ENCODE results near the gene KCNJ10.
"Not testable (repeated sequence)": the region's sequence is repeated elsewhere in the genome, so short reads cannot be mapped to it uniquely, and the experiment has no call there.

The KCNJ10 gene

DNA sequence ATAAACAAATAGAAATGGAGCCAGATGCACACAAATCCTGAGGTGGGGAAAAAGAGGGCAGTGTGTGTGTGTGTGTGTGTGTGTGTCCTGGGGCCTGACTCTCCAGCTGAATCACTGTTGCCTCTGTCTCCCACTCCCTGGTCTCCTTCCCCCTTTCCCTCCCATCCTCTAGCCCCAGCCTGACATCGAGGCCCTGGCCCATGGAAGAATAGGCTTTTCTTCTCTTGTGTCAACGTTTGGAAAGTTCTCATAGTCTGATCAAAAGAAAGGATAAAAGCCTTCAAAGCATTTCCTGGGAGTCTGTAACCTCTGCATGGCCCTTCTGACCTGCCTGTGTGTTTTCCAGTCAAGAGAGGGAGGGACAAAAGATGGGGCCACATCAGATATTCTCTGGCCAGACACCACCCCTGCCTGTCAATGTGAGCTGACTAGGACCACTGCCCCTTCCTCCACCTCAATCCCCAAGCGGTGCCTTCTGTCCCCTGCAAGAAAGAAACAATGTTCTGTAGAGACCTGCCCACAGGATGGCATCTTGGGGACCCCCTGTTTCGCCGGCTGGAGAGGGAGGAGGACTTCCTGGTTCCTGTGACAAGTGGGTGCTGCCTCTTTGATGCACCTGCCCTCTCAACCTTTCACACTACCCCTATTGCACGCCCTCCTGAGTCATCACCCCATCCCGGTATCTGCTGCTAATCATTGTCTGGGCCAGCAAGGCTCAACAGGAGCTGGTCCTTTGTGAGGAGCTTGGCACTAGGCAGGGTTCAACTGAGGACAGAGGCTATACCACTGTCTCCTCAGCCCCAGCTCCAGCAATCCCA is 16.2 kb downstream of the KCNJ10 start:
- FAIRE-seq, result no peak

DNA sequence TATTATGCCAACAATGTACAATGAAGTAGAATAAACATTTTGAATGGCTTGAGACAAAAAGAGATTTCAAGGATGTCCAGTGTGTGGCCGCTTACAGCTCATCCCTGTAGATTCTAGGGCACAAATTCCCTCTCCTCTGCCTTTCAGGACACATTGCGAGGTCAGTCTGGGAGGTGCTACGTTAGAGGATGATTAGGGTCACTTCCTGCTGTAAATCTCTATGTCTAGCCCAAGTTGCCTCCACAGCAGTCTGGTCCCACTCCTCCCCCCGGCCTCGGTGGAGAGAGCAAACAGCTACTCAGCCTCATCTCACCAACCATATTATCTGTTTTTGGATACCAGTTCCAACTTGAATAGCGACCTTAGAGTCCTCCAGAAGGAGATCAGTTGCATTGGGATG is 17.0 kb downstream of the KCNJ10 start:
- no peak for FAIRE-seq

DNA sequence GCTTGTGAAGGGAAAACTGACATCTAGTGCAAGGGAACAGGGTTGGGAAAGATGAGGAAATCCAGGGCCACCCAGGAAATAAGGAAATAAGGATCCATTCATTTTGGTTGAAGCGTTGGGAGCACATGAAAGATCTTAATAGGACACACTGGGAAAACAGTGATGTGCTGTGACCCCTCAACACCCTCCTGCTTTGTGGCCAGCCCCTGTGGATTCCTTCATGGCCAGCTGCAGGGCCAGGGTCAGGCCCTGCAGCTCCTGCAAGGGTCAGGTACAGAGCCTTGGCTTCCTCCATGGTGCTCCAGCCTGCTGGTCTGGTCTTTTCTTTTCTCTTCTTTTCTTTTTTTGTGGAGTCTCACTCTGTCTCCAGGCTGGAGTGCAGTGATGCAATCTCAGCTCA is 19.3 kb downstream of the KCNJ10 start:
- FAIRE-seq, result no peak

DNA sequence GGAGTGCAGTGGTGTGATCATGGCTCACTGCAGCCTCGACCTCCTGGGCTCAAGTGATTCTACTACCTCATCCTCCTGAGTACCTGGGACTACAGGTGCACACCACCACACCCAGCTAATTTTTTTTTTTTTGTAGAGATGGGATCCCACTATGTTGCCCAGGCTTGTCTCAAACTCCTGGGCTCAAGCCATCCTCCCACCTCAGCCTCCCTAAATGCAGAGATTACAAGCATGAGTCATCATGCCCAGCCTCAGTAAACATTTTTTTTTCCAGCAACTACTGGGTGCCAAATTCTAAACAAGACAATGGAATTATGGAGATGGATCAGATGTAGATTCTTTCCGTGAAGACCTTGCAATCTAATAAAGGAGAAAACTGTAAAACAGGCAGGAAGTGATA is 19.8 kb downstream of the KCNJ10 start:
- not testable (repeated sequence) for FAIRE-seq

DNA sequence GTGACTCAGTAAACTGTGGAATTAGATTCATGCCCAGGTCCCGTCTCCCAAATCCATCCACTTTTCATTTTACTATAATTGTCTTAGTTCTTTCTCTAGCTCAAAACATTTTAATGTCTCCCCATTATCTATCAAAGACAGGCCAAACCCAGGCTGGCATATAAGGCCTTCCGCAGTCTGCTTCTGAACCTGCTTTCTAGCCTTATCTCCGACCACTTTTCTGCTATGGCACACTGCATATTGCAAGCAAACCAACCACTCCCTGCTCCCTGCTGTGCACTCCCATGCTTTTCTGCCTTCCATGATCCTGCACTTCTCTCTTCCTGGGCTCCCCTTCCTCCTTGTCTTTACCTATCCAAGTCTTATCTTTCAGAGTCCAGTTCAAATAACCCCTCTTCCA is 20.9 kb downstream of the KCNJ10 start:
- no peak for FAIRE-seq

DNA sequence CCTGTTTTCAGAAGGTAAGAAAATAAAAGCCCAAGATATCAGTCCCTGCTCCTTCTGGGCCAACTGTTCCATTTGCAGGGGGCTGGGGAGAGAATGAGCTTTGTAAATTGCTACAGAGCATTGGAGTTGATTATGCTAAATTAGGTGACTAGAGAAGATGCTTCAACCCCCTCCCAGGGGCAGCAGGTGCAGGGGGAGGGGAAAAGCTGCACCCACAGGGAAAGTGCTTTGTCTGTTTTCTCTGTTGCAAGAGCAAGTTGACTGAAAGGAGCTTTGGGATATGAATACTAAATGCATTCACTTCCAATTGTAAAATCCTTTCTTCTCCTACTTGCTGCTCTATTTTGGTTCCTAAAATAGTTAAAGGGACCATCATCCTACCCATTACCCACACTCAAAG is 21.6 kb downstream of the KCNJ10 start:
- no peak for FAIRE-seq

DNA sequence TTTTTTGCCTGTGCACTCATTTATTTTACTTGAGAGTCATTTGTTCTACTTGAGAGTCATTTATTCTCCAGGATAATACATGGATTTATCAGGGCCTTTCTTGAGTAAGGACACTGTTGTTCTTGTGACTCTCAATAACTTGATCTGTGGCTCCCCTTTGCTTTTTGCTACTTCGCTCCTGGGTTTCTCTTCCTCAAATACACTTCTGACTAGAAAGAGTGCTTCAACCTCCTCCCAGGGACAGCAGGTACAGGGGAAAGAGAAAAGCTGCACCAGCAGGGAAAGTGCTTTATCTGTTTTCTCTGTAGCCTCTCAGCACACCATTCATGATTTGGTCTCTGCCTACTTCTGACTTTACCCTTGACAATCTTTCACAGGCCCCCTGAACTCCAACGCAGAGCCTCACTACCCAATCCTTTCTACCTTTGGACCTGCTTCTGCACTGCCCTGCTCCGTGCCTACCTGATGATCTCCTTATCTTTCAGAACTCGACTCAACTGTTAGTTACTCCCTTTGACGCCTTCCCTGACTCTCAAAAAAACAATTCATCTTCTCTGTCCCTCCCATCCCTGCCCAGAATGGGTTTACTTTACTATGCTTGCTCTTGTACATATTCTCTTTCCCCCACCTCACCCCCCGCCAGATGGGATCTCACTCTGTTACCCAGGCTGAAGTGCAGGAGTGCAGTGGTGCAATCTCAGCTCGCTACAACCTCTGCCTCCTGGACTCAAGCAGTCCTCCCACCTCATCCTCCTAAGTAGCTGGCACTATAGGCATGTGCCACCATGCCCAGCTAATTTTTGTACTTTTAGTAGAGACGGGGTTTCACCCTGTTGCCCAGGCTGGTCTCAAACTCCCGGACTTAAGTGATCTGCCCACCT is 22.6 kb downstream of the KCNJ10 start:
- no peak for FAIRE-seq

DNA sequence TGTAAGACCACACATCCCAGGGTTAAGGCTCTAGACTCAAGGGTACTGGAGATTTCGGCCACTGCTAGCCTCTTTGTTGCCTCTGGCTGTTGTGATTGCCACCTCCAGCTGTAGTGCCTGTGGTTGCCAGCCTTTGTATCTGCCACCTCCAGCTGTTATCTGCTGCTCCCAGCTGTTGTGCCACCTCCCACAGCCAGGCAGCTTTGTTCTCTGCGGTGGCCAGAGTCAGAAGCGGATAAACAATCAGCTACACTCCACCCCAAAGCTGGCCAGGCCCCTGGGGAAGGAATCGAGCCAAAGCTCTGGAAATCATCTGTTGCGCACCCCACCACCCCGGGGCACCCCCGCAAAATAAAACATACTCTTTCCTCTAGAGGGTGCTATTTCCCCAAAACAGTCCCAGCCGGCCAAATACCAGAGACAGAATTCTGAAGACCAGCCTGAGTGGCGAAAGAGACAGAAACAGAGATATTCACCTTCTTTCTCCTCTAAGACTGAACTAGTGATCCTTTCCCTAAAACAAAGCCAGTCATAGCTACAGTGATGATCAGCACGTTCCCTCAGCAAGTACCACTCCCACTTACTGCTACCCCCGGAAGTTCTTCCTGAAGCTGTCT is 23.4 kb downstream of the KCNJ10 start:
- FAIRE-seq, result peak; percentile 26

DNA sequence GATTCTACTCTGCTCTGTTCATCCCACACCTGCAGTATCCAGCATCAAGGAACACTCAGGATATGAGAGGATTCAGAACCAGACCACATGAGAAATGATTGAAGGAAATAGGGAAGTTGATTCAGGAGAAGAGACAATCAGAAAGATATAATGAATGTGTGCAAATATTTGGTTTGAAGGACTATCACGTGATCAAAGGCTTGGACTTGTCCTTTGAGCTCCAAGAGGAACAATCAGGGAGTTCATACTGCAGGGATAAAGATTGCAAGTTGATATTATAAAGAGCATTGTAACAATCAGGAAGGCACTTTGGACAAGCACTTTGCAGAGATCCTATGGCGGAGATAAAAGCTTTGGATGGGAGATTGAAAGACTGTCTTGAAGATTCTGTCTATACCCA is 24.3 kb downstream of the KCNJ10 start:
- no peak for FAIRE-seq

DNA sequence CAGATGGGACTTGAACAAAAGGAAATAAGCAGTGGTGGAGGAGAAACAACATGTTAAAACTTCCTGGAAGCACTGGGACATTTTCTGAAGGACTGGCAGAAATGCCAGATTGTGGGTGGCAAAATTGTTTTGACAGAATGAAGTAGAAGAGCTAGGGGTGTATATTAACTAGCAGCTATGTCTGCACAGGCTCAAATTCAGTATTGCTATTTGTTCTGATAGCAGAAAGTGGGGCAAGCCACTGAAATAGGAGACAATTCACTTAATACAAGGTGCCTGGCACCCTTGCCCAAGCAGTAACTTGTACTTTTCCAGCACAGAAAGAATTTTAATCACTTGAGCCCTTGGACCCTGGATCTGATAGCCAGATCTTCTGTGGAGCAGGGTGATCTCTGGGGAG is 26.4 kb downstream of the KCNJ10 start:
- FAIRE-seq, result no peak

DNA sequence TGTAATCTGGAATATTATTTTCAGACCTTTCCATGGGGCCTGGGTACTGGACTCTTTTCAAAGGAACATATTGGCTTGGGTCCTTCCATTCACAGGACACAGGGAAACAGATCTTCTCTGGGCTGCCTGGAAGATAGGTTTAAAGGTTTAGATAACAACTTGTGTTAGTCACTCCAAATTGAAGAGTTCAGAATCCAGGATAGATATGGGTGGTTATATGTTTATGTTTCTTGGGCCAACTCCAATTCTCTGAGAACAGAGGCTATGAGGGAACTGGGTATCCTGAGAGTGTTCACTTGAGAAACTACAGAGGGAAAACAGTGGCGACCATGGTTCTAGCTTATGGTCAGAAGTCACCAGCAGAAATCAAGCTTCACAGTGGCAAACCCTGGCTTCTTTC is 29.5 kb downstream of the KCNJ10 start:
- no peak for FAIRE-seq

DNA sequence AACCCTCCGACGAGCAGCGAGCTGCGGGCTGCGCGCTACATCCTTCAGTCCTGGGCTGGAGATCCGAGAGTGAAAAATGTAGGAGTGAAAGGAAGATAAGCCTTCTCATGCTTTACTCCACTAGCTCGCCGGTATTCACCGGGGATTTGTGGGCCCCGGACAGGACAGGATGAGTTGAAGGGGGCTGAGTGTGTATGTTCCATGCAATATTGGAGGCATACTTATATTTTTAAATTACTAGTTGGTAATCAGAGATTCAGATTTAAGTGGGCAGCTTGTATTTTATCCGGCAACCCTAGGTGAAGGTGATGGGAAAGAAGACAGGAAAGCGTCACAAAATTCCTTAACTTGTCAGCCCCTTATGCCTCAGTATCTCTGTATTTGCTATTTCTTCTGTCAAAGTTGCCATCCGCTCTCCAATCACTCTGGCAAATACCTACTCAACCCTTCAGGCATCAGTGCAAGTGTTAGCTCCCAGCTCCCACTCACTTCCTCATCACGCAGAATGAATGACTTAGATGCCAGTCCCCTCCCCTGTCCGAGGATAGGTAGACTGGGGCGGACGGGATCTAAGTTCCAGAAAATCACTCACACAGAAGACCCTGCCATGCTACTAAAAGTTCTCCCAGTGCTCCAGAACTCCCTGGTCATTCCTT is 37.7 kb downstream of the KCNJ10 start:
- FAIRE-seq, result no peak

DNA sequence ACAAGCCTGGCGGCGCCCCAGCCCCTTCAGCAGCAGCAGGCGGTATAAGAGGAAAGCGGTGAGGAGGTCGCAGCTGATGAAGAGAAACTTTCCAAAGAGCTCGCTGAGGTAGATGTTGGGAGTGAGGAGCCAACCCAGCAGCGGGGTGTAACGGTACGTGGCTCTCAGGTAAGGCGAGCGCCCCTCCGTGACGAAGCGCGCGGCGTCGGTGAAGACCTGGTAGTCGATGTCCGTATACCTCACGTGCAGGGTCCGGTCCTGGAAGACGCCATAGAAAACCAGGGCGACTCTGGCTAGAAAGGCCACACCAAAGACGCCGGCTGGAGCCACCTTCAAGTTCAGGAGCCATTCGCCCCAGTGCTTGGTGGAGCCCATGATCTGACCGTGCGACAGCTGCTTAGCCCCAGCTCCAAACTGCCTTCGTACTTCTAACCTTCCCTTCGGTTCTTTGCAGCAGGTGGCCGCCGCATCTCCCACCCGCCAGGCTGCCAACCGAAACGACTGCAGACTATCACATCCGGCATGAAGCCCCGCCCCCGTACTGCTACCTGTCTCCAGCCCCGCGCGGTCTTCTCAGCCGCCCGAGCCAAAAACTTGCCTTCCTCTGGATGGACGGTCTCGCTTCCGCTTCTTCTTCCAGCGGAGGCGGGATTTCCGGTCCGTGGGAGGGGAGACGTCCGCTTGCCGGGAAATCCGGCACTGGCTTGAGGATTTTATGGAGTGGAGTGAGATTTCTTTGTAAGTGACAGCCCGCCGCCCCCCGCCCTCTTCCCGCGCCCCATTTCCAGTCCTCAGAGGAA is 38.4 kb downstream of the KCNJ10 start, which contains the start of gene PIGM:
Gene PIGM (minus strand): TSS at position 626 of the 800 bp plus-strand sequence. CDS start 251 bp downstream, at position 375.
- FAIRE-seq, result peak; percentile 90

DNA sequence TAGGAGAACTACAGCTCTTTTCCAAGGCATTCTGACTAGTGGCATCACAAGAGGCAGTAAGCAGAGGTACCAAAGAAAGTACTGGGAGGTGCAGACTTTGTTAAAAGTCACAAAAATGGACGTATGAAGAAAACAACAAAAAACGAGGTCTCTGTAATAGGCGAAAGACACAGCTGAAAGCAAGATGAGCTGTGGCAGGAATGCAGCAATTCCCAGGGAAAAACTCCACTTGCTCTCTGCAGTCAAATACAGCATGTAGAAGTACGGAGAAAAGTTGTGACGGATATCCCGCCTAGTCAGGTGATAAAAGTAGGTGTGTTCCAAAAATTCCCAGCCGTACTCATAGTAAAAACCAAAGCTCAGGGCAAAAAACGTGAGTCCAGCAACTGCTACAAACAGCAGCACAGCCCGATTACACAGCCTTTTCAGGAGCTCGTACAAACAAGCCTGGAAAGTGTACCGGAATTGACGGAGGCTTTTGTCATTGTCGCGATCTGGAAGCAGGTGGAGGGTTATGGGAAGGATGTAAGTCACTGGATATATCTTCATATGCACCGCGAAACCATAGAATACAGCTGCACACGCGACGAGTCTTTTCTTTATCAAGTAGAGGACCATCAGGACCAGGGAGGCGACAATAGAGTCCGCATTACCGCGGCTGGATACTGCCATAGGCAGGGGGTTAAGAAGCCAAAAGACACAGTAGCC is 39.1 kb downstream of the KCNJ10 start:
- no peak for FAIRE-seq

DNA sequence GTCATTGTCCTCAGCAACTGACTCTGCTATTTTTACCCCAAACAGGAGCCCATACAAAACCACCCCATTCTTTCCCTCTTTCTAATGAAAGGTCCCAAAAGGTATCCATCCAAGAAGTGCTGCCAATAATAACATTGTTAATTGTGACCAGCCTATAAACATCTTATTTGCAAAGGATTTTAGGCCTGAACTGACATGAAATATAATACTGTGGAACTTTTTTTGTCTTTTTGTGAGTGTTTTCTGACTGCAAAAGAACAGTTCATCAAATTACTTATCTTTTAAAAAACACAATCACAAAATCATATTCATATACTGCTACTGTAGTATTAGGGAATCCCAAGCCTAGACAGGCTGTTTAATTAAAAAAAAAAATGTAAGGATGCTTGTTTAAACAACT is 41.5 kb downstream of the KCNJ10 start:
- no peak for FAIRE-seq

DNA sequence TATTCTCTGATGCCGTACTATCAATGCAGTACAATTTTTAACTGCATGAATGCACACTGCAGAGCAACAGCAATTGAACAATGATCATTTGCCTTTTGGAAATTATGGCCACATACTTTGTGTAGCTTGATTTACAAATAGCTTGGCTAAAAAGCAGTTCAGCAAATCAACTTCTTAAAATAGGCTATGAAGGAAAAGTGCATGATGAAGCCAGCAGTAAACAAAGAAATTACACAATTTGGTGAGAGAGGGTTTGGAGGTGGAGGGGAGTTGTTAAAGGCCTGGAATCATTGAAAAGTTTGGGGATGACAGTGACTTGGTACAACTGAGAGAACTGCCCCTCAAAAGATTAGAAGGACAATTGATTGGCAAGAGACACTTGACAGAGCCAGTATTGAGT is 44.6 kb downstream of the KCNJ10 start:
- FAIRE-seq, result no peak

DNA sequence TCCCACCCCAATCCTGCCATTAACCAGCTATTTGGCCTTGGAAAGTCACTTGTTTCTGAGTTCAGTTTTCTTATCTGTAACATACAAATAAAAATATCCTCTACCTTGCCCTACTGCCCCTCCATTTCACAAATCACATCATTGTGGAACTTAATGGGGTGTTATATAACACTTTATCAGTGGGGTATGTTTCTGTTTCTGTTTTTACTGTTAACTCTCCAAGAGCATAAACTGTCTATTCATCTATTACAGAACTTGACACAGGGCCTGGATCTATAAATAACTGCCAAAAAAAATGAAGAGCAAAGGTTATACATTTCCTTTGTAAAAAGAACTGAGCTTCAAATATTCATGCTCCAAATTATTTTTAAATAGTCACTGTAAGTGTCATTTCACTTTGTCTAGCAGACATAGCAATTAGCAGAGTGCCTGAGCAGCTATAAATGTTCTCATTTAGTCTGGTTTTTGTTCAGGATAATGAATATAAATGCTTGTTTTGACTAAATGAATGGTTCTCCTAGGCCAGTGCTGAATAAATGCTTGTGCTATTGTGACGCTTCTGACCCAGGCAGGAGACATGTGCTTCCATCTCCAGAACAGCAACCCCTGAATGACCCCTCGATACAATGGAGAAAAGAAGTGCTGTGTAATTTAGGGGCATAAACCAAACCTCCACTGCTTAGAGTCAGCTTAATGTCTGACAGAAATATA is 45.6 kb downstream of the KCNJ10 start:
- no peak for FAIRE-seq

DNA sequence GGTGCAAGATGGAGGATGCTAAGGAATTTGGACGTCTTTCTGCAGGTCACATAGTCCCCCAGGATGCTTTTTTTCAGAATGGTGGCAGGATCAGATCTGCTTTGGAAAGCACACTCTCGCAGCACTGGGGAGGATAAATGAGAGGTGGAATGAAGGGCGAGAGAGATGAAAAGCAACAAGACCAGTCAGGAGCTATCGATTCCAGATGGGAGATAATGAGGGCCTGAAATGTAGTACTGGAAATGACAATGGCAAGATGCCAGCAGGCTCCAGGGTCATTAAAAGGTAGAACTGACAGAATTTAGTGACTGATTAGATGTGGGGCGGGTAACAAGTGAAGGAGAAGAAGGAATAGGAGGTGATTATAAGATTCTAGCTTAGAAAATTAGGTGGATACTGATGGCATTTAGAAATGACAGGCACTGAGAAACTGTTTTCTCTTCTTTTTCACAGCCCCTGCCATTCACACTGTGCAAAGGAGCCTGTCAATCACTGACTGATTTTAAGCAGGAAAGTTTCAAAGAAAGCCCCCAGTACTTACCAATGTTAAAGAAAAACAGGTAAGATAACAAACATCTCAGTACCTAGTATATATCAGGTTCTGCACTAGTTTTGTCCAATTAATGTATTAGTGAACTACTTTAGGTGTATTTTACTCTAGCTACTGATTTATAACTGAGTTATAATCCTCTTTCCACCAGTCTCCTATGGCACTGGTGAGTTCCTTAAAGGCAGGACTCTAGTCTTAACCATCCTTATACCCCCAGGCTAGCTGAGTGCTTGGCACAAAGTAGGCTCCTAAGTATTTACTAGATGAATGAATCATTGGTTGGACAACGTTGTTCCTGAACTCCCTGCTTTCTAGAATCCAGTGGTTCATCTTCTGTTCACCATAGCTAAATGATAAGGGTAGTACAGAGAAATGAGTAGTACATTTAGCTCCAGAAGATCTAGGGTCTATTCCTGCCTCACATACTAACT is 47.3 kb downstream of the KCNJ10 start:
- no peak for FAIRE-seq

DNA sequence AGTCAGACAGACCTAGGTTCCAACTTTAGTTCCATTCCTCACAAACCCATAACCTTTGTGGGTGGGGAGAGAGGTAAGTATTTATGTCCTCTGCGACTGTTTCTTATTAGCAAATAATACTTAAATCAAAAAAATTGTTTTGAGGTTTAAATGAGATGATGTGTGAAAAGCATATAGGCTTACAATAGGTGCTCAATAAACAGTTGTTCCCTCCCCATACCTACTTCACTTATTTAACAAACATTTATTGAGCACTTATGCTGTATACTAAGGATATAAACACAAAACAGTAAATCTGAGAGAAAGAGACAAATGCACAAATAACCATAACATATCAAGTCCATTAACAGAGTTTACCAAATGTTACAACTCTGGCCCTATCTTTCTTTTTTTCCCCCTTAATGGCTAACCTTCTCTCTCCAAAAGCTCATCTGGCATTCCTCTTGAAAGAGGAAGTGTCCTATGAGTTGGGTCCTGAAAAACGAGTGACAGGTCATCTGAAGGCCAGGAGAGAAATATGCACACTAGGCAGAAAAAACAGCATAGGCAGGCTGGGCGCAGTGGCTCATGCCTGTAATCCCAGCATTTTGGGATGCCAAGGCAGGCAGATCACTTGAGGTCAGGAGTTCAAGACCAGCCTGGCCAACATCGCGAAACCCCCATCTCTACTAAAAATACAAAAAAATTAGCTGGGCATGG is 48.4 kb downstream of the KCNJ10 start:
- FAIRE-seq, result no peak

All from TTC549 (cell line).